B cell (primary cell): ENCODE measurements around the gene IFNA13. TPM values are rescaled to one million over a fixed set of nuclear protein-coding genes. Genes with fewer than 3 reads are reported as not detected.

Experiments
- ATAC-seq: fragments of 200-7000 bp; cut with Tn5 transposase; one replicate; pipeline ENCODE4 v1.10.0; 2021; ENCODE audit warnings: low read depth, mild to moderate bottlenecking, moderate number of reproducible peaks, moderate library complexity
- CTCF ChIA-PET: fragments of 350-600 bp; sonication (Branson Sonifier 250); formaldehyde crosslinking; loops from one replicate; lab custom pipeline; 2021; ENCODE audit warnings: antibody characterized with exemption, inconsistent platforms; lab: Charles Lee
- POLR2A ChIA-PET: fragments of 350-600 bp; sonication (Branson Sonifier 250); formaldehyde crosslinking; loops from one replicate; lab custom pipeline; 2021; ENCODE audit warnings: antibody characterized with exemption; lab: Charles Lee
- DNase-seq: peaks from one replicate; pipeline ENCODE4 v3.0.0; 2013
- H2AFZ ChIP-seq: 2 replicates; pipeline ENCODE4 v1.6.1; 2012; ENCODE audit warnings: mild to moderate bottlenecking, low read depth, low read length; ENCODE audit not compliant: insufficient read depth, poor library complexity, severe bottlenecking
- H3K27ac ChIP-seq, 2 donors: 1 replicate in 1 of 2; 2 replicates in 1 of 2; pipeline ENCODE4 v1.5.1; 2012 to 2013; ENCODE audit warnings: low read length in 2 of 2, mild to moderate bottlenecking in 2 of 2, moderate library complexity in 1 of 2
- H3K27me3 ChIP-seq, 4 experiments: fragments of 200-600 bp in 1 of 4; sonication (generic) in 1 of 4; replicated peaks in 1 of 4; 1 replicate in 2 of 4; 2 replicates in 2 of 4; pipeline versions ENCODE4 v1.6.1 to v1.7.0; 2013 to 2016; ENCODE audit warnings: low read length in 3 of 4, mild to moderate bottlenecking in 2 of 4, mixed read lengths in 1 of 4, moderate library complexity in 1 of 4; ENCODE audit not compliant: insufficient read depth in 4 of 4, control insufficient read depth in 3 of 4; ENCODE audit errors: control extremely low read depth in 1 of 4
- H3K36me3 ChIP-seq, 2 experiments: replicated peaks in 1 of 2; 1 replicate in 1 of 2; 2 replicates in 1 of 2; pipeline versions ENCODE4 v1.6.1 to v1.7.1; 2013; ENCODE audit warnings: low read length in 1 of 2; ENCODE audit not compliant: insufficient read depth in 2 of 2, control insufficient read depth in 1 of 2; ENCODE audit errors: control extremely low read depth in 1 of 2, extremely low read depth in 1 of 2
- H3K4me1 ChIP-seq, 2 donors: fragments of 200-600 bp in 1 of 2; sonication (generic) in 1 of 2; 1 replicate in 1 of 2; 2 replicates in 1 of 2; pipeline versions ENCODE4 v1.5.1 to v1.6.1; 2013 to 2017; ENCODE audit warnings: low read length in 2 of 2; ENCODE audit not compliant: control insufficient read depth in 2 of 2, insufficient read depth in 2 of 2
- H3K4me2 ChIP-seq: replicated peaks from 2 replicates; pipeline ENCODE3; 2012; ENCODE audit warnings: mild to moderate bottlenecking, low read depth, low read length; ENCODE audit not compliant: poor library complexity, severe bottlenecking
- H3K4me3 ChIP-seq, 5 experiments: fragments of 200-600 bp in 1 of 5; sonication (generic) in 1 of 5; 1 replicate in 3 of 5; 2 replicates in 2 of 5; pipeline versions ENCODE4 v1.5.1 to v1.7.0; 2011 to 2016; ENCODE audit warnings: low read length in 4 of 5, mild to moderate bottlenecking in 4 of 5, low read depth in 2 of 5, control low read depth in 1 of 5, moderate library complexity in 1 of 5; ENCODE audit not compliant: insufficient read depth in 1 of 5; ENCODE audit errors: control extremely low read depth in 1 of 5, extremely low read depth in 1 of 5
- H3K79me2 ChIP-seq: fragments of 200-600 bp; sonication (generic); one replicate; pipeline ENCODE4 v1.6.0; 2016; ENCODE audit warnings: low read length; ENCODE audit not compliant: control insufficient read depth, insufficient read depth
- H3K9ac ChIP-seq: fragments of 200-600 bp; sonication (generic); 2 replicates; pipeline ENCODE4 v1.6.1; 2017; ENCODE audit warnings: mild to moderate bottlenecking, low read length, moderate library complexity
- H3K9me3 ChIP-seq, 3 donors: one replicate each; pipeline versions ENCODE4 v1.6.1 to v1.7.1; 2013; ENCODE audit warnings: low read length in 2 of 3; ENCODE audit not compliant: control insufficient read depth in 2 of 3, insufficient read depth in 1 of 3; ENCODE audit errors: control extremely low read depth in 1 of 3
- H4K20me1 ChIP-seq: 2 replicates; pipeline ENCODE4 v1.6.0; 2012; ENCODE audit warnings: mild to moderate bottlenecking, low read length; ENCODE audit not compliant: insufficient read depth, control insufficient read depth, poor library complexity, severe bottlenecking
- H3K27ac Mint-ChIP-seq: one replicate; pipeline ENCODE4 v1.8.0; 2021; ENCODE audit warnings: mixed read lengths
- H3K27me3 Mint-ChIP-seq: one replicate; pipeline ENCODE4 v1.8.0; 2021; ENCODE audit warnings: mixed read lengths
- H3K4me1 Mint-ChIP-seq: one replicate; pipeline ENCODE4 v1.8.0; 2021; ENCODE audit warnings: mixed read lengths
- H3K4me3 Mint-ChIP-seq: one replicate; pipeline ENCODE4 v1.8.0; 2021; ENCODE audit warnings: mixed read lengths
- H3K9me3 Mint-ChIP-seq: one replicate; pipeline ENCODE4 v1.8.0; 2022; ENCODE audit warnings: mixed read lengths; ENCODE audit not compliant: insufficient read depth
- CTCF ChIP-seq: fragments of 200-600 bp; IDR thresholded peaks from one replicate; pipeline ENCODE4 v1.8.0; 2022; ENCODE audit warnings: antibody characterized with exemption, mild to moderate bottlenecking
- EZH2 ChIP-seq: IDR thresholded peaks from 2 replicates; pipeline ENCODE4 v1.6.1; 2012; ENCODE audit warnings: borderline replicate concordance, low read depth, mild to moderate bottlenecking, moderate library complexity, low read length; ENCODE audit not compliant: insufficient read depth, poor library complexity, severe bottlenecking
- WGBS: methylation state at CpG from one replicate; pipeline ENCODE4 v1.1.5; 2013; ENCODE audit warnings: missing lambda C conversion rate; ENCODE audit not compliant: insufficient coverage; 5-methylcytosine and 5-hydroxymethylcytosine counted together
- intact Hi-C: fragments of 100-400 bp; cut with micrococcal nuclease; formaldehyde crosslinking; loops from one replicate; pipeline ENCODE4 v1.10.0; 2022
- polyA plus RNA-seq: library from polyadenylated mRNA; depleted of rRNA; stranded (reverse); fragments of >200 nt; gene quantifications from 2 replicates; pipeline ENCODE4 v1.2.3, GENCODE V29; 2012
- total RNA-seq, 2 donors: library from RNA; stranded (reverse); fragments of 120-200 nt in 1 of 2; gene quantifications; 1 replicate in 1 of 2; 2 replicates in 1 of 2; pipeline versions ENCODE4 v1.2.3 to v1.2.4, GENCODE V29; 2013 to 2022

IFNA13 gene
- total and polyA plus RNA-seq, 2 donors (not counting 1 experiment from before 2014, with no cell fraction given), result not detected

GRCh38 chr9:21392270-21392669, 24.4 kb upstream of the IFNA13 start:
- no peaks in the 10 kb centered on the region for H3K9me3 Mint-ChIP-seq
- H3K4me1 ChIP-seq, result peaks cover 7 to 8% of the 10 kb centered on the region in 2 donors
- POLR2A ChIA-PET, result no interaction called here
- peaks cover 68% of the 10 kb centered on the region for H3K27me3 Mint-ChIP-seq
- H3K27me3 ChIP-seq, result peaks cover 3 to 51% (median 42%) of the 10 kb centered on the region in 4 experiments
- ATAC-seq (peak; percentile 74), DNase-seq (peak; percentile 51)
- CTCF ChIA-PET, result interaction anchor here (1.0 to 7.2 kb wide), 8 partner anchors 10 to 68 kb away, joined by 3 to 159 read pairs (median 4); no protein-coding TSS in a partner anchor
- H3K4me3 ChIP-seq, result no peak overlapping the region
- no peak overlapping the region for H3K4me2 ChIP-seq
- H2AFZ ChIP-seq, result no peak overlapping the region
- H3K4me3 Mint-ChIP-seq, result no peak overlapping the region
- H3K27ac Mint-ChIP-seq, result no peak overlapping the region
- peaks cover 16% of the 10 kb centered on the region for H3K4me1 Mint-ChIP-seq
- 52% methylated on average over 5 of the region's 6 CpGs for WGBS
- no peaks in the 10 kb centered on the region for H3K79me2 ChIP-seq
- no peaks in the 10 kb centered on the region for H4K20me1 ChIP-seq
- H3K9ac ChIP-seq, result no peak overlapping the region
- H3K27ac ChIP-seq, result no peak overlapping the region
- no peaks in the 10 kb centered on the region for H3K36me3 ChIP-seq
- no peak for TF ChIP-seq EZH2
- peak; percentile 55 for TF ChIP-seq CTCF
- peaks cover 0 to 4% (median 0%) of the 10 kb centered on the region in 3 donors for H3K9me3 ChIP-seq
- intact Hi-C loops, result no loop called here

- H2AFZ ChIP-seq, result no peak within 1 kb of the TSS
- no peak within 1 kb of the TSS for H3K4me3 ChIP-seq
- Mint-ChIP-seq H3K27me3 (peaks cover 30% of the 10 kb centered on the region), H3K9me3 (no peaks in the 10 kb centered on the region), H3K4me3 (peak within 1 kb of the TSS; percentile 40), H3K4me1 (peaks cover 33% of the 10 kb centered on the region), H3K27ac (peak within 1 kb of the TSS; percentile 70)
- no peaks in the 10 kb centered on the region for H3K36me3 ChIP-seq
- peaks cover 0 to 35% (median 14%) of the 10 kb centered on the region in 4 experiments for H3K27me3 ChIP-seq
- 0% methylated on average over 1 of the region's 1 CpG for WGBS
- ChIA-PET CTCF (interaction anchor here (1.1 to 1.9 kb wide), 4 partner anchors 11 to 59 kb away, joined by 4 to 10 read pairs (median 6); no protein-coding TSS in a partner anchor), POLR2A (no interaction called here)
- no peak within 1 kb of the TSS for H3K27ac ChIP-seq
- ATAC-seq (no peak), DNase-seq (peak; percentile 69)
- H4K20me1 ChIP-seq, result no peaks in the 10 kb centered on the region
- H3K9me3 ChIP-seq, result peaks cover 3 to 5% (median 4%) of the 10 kb centered on the region in 3 donors
- H3K9ac ChIP-seq, result no peak within 1 kb of the TSS
- H3K4me2 ChIP-seq, result peak within 1 kb of the TSS; percentile 46
- peaks cover 20 to 25% of the 10 kb centered on the region in 2 donors for H3K4me1 ChIP-seq
- H3K79me2 ChIP-seq, result no peaks in the 10 kb centered on the region
- intact Hi-C loops, result no loop called here
- TF ChIP-seq CTCF, result no peak
- no peak for TF ChIP-seq EZH2
Measured at GRCh38 chr9:21385131-21385670, 17.3 kb upstream of the IFNA13 start, which contains the start of gene IFNA2. Gene IFNA2 (minus strand): TSS chr9:21385398. CDS start chr9:21385329, 69 bp downstream.
